ENCODE measurements around the gene NCBP2L. TPM values are rescaled to one million over a fixed set of nuclear protein-coding genes. Genes with fewer than 3 reads are reported as not detected.

Gene NCBP2L
- total and polyA plus RNA-seq, 4 donors, result 0.02 to 0.24 (median 0.08) TPM; not detected in 1

- H3K27ac ChIP-seq (ENCODE audit: low read depth in 1 of 2, low read length in 2 of 2), result no peak overlapping the region
- H3K27me3 ChIP-seq (ENCODE audit: control insufficient read depth in 4 of 4, insufficient read depth in 4 of 4, low read length in 3 of 4), result no peaks in the 10 kb centered on the region
- H3K36me3 ChIP-seq (ENCODE audit: control insufficient read depth in 4 of 4, insufficient read depth in 3 of 4, low read depth in 1 of 4, low read length in 3 of 4), result no peaks in the 10 kb centered on the region
- no peaks in the 10 kb centered on the region for H3K9me3 ChIP-seq (ENCODE audit: control insufficient read depth in 4 of 4, low read length in 3 of 4)
- no peak for DNase-seq (ENCODE audit: low spot score)
- no peak overlapping the region for H3K4me3 ChIP-seq (ENCODE audit: low read depth in 1 of 3, low read length in 3 of 3)
- H3K4me1 ChIP-seq (ENCODE audit: control insufficient read depth in 4 of 4, insufficient read depth in 4 of 4, low read length in 3 of 4), result peaks cover 0 to 6% (median 5%) of the 10 kb centered on the region in 4 donors
- WGBS, result 71% methylated on average over 4 of the region's 4 CpGs
- no peak overlapping the region for H3K9ac ChIP-seq (ENCODE audit: low read depth in 1 of 2, low read length in 2 of 2)
- TF ChIP-seq FOXA1 (IDR thresholded peaks at IDR 0.05) (no peak), SP1 (IDR thresholded peaks at IDR 0.05) (no peak), RAD21 (IDR thresholded peaks at IDR 0.05) (no peak), ZBTB33 (IDR thresholded peaks at IDR 0.05) (no peak), FOXA2 (IDR thresholded peaks at IDR 0.05) (no peak), HNF4G (IDR thresholded peaks at IDR 0.05) (no peak), EGR1 (IDR thresholded peaks at IDR 0.05; ENCODE audit: low read depth in 2 of 2) (no peak), YY1 (IDR thresholded peaks at IDR 0.05) (no peak), TAF1 (conservative IDR thresholded peaks at IDR 0.05) (no peak), JUND (IDR thresholded peaks at IDR 0.05) (no peak), ATF3 (IDR thresholded peaks at IDR 0.05) (no peak), NR2F2 (IDR thresholded peaks at IDR 0.05) (no peak), CTCF (IDR thresholded peaks at IDR 0.05; ENCODE audit: low read depth, low read length, missing input control) (no peak), RXRA (IDR thresholded peaks at IDR 0.05) (no peak), HNF4A (conservative IDR thresholded peaks at IDR 0.05) (no peak), GABPA (IDR thresholded peaks at IDR 0.05 in 1 of 2, conservative IDR thresholded peaks at IDR 0.05 in 1 of 2) (no peak), REST (IDR thresholded peaks at IDR 0.05) (no peak), MAX (IDR thresholded peaks at IDR 0.05) (no peak)
These were observed 24.3 kb upstream of the NCBP2L start for GRCh38 chrX:107753187-107753586.

Data from liver (tissue), 9 donors.